Liver (tissue), 3 donors: ENCODE measurements around the gene ZDHHC11B.
"Not testable (repeated sequence)": the region's sequence is repeated elsewhere in the genome, so short reads cannot be mapped to it uniquely, and the experiment has no call there.

Experiments used
- ATF3 ChIP-seq: IDR thresholded peaks from 2 replicates; pipeline ENCODE4 v1.6.1; 2016; ENCODE audit warnings: antibody characterized with exemption
- CTCF ChIP-seq: fragments of 150-350 bp; IDR thresholded peaks from 2 replicates; pipeline ENCODE4 v1.5.1; 2017; ENCODE audit warnings: improper control_type of control experiment, low read depth, low read length; ENCODE audit not compliant: missing input control
- MAX ChIP-seq: IDR thresholded peaks from 2 replicates; pipeline ENCODE4 v1.6.1; 2016; ENCODE audit warnings: antibody characterized with exemption
- REST ChIP-seq: IDR thresholded peaks from 2 replicates; pipeline ENCODE4 v1.6.1; 2016; ENCODE audit warnings: antibody characterized with exemption, mild to moderate bottlenecking
- SP1 ChIP-seq: IDR thresholded peaks from 2 replicates; pipeline ENCODE4 v1.6.1; 2018; ENCODE audit warnings: antibody characterized with exemption, mild to moderate bottlenecking
- YY1 ChIP-seq: IDR thresholded peaks from 2 replicates; pipeline ENCODE4 v1.6.1; 2016; ENCODE audit warnings: antibody characterized with exemption, mild to moderate bottlenecking
- donor health status: healthy.
- donor health status: healthy.

- TF ChIP-seq CTCF, ATF3, SP1, MAX, YY1, REST: not testable (repeated sequence)
Observed at GRCh38 chr5:784428-785177, at the start of gene ZDHHC11B.
